K562 (cell line): ENCODE measurements around the gene RNF227. TPM values are rescaled to one million over a fixed set of nuclear protein-coding genes. Genes with fewer than 3 reads are reported as not detected.

ENCODE experiments used
- ATAC-seq: fragments of 200-7000 bp; cut with Tn5 transposase; 3 replicates; pipeline ENCODE4 v1.9.1; 2020; ENCODE audit warnings: moderate library complexity
- BruUV-seq: library from RNA; stranded (reverse); fragments of 400-500 nt; replicated peaks from 2 replicates; lab custom pipeline; 2021; lab: Mats Ljungman, UMichigan
- CTCF ChIA-PET: fragments of 300-600 bp; formaldehyde crosslinking; extraction: SDS; loops from one replicate; lab custom pipeline; 2021; ENCODE audit warnings: low intra/inter-chr PET ratio; lab: Yijun Ruan, JAX
- POLR2A ChIA-PET: fragments of 300-600, 350-650 bp; sonication (Branson Sonifier 250); formaldehyde crosslinking; extraction: SDS; loops from one replicate; lab custom pipeline; 2021; ENCODE audit warnings: antibody characterized with exemption, inconsistent platforms; lab: Yijun Ruan, JAX
- DNase-seq, 4 experiments: peaks; one replicate each; pipeline versions ENCODE4 v3.0.0 to v3.0.0-alpha.2; 2011 to 2018; ENCODE audit warnings: low spot score in 3 of 4, mixed read lengths in 3 of 4; ENCODE audit errors: extremely low read depth in 1 of 4
- FAIRE-seq: peaks from 2 replicates; lab custom pipeline; 2011; peaks lifted over from hg19 to GRCh38; lab: Jason Lieb, UNC
- H2AFZ ChIP-seq: 2 replicates; pipeline ENCODE4 v1.6.0; 2011; ENCODE audit warnings: low read depth, low read length, control low read depth, inconsistent platforms
- H3K27ac ChIP-seq: fragments of 200-600 bp; 3 replicates; pipeline ENCODE4 v1.8.0; 2011; ENCODE audit warnings: low read depth, mild to moderate bottlenecking, control low read depth, inconsistent platforms, low read length, moderate library complexity, mixed read lengths; ENCODE audit errors: extremely low read depth
- H3K27me3 ChIP-seq, 2 experiments: fragments of 300-600 bp in 1 of 2; 2 replicates in 1 of 2; 3 replicates in 1 of 2; pipeline versions ENCODE4 v1.6.0 to v1.8.0; 2011; ENCODE audit warnings: inconsistent platforms in 2 of 2, low read length in 2 of 2, mild to moderate bottlenecking in 1 of 2, mixed read lengths in 1 of 2, moderate library complexity in 1 of 2; ENCODE audit not compliant: control insufficient read depth in 2 of 2, insufficient read depth in 2 of 2
- H3K36me3 ChIP-seq: fragments of 300-600 bp; 3 replicates; pipeline ENCODE4 v1.8.0; 2011; ENCODE audit warnings: mild to moderate bottlenecking, low read length, inconsistent platforms; ENCODE audit not compliant: control insufficient read depth, insufficient read depth
- H3K4me1 ChIP-seq, 2 experiments: fragments of 200-600 bp in 1 of 2; replicated peaks in 1 of 2; 2 replicates in 1 of 2; 3 replicates in 1 of 2; pipeline versions ENCODE4 v1.5.1 to v1.8.0; 2011; ENCODE audit warnings: inconsistent platforms in 2 of 2, low read length in 2 of 2, mild to moderate bottlenecking in 1 of 2, mixed read lengths in 1 of 2, moderate library complexity in 1 of 2; ENCODE audit not compliant: control insufficient read depth in 2 of 2, insufficient read depth in 2 of 2
- H3K4me2 ChIP-seq: 2 replicates; pipeline ENCODE4 v1.6.1; 2011; ENCODE audit warnings: low read length, control low read depth, inconsistent platforms, mixed read lengths; ENCODE audit not compliant: insufficient read depth
- H3K4me3 ChIP-seq: fragments of 200-600 bp; sonication (generic), shearing (Covaris generic); 2 replicates; pipeline ENCODE4 v1.5.1; 2016; ENCODE audit warnings: control low read depth, inconsistent platforms
- H3K79me2 ChIP-seq: fragments of 200-600 bp; 3 replicates; pipeline ENCODE4 v1.8.0; 2011; ENCODE audit warnings: low read length, inconsistent platforms; ENCODE audit not compliant: control insufficient read depth, insufficient read depth
- H3K9ac ChIP-seq, 2 experiments: 2 replicates each; pipeline versions ENCODE4 v1.6.0 to v1.6.1; 2011; ENCODE audit warnings: low read depth in 2 of 2, low read length in 2 of 2, control low read depth in 1 of 2, inconsistent platforms in 1 of 2, mild to moderate bottlenecking in 1 of 2, mixed read lengths in 1 of 2; ENCODE audit not compliant: insufficient read depth in 1 of 2
- H3K9me1 ChIP-seq: one replicate; pipeline ENCODE4 v1.6.0; 2011; ENCODE audit warnings: inconsistent platforms, mild to moderate bottlenecking, low read length, moderate library complexity; ENCODE audit not compliant: control insufficient read depth, insufficient read depth
- H3K9me3 ChIP-seq: replicated peaks from 2 replicates; pipeline ENCODE4 v1.5.1; 2011; ENCODE audit warnings: low read depth, low read length, inconsistent platforms; ENCODE audit not compliant: control insufficient read depth, insufficient read depth
- H4K20me1 ChIP-seq: replicated peaks from 2 replicates; pipeline ENCODE4 v1.6.1; 2011; ENCODE audit warnings: low read length, inconsistent platforms, mixed read lengths; ENCODE audit not compliant: control insufficient read depth, insufficient read depth
- ATF3 ChIP-seq, 2 experiments: fragments of 450-650 bp in 1 of 2; sonication (generic) in 1 of 2; formaldehyde crosslinking in 1 of 2; IDR thresholded peaks in 1 of 2; conservative IDR thresholded peaks in 1 of 2; 2 replicates each; pipeline versions ENCODE4 v1.6.1 to v1.8.1; 2016 to 2023; ENCODE audit warnings: mild to moderate bottlenecking in 2 of 2, moderate library complexity in 2 of 2, inconsistent platforms in 1 of 2, missing genetic modification reagents in 1 of 2
- EGR1 ChIP-seq: fragments of 450-650 bp; conservative IDR thresholded peaks from 2 replicates; pipeline ENCODE4 v1.6.1; 2017; ENCODE audit warnings: mild to moderate bottlenecking
- HIVEP1 ChIP-seq: fragments of 250-450 bp; sonication (Bioruptor Pico); IDR thresholded peaks from 2 replicates; pipeline ENCODE4 v1.4.0; 2020; ENCODE audit warnings: mild to moderate bottlenecking
- NR1H2 ChIP-seq: sonication (generic); formaldehyde crosslinking; IDR thresholded peaks from 2 replicates; pipeline ENCODE4 v1.4.0; 2020; ENCODE audit warnings: mild to moderate bottlenecking, missing genetic modification reagents
- SP1 ChIP-seq: sonication (generic); formaldehyde crosslinking; IDR thresholded peaks from 2 replicates; pipeline ENCODE4 v1.8.1; 2022; ENCODE audit warnings: mild to moderate bottlenecking, missing genetic modification reagents
- ZBTB33 ChIP-seq: sonication (generic); formaldehyde crosslinking; IDR thresholded peaks from 2 replicates; pipeline ENCODE4 v1.8.1; 2023; ENCODE audit warnings: mild to moderate bottlenecking, missing genetic modification reagents
- WGBS: fragments of 100-300 bp; shearing (Covaris generic); methylation state at CpG from one replicate; pipeline ENCODE4 v1.1.6; 2016; ENCODE audit warnings: low coverage, mixed read lengths; ENCODE audit not compliant: insufficient coverage; ENCODE audit errors: missing lambda C conversion rate; 5-methylcytosine and 5-hydroxymethylcytosine counted together
- in situ Hi-C: fragments of 300-500 bp; cut with MboI; formaldehyde crosslinking; loops from 4 replicates; pipeline ENCODE4 v1.15.0; 2018; ENCODE audit warnings: inconsistent platforms, mixed read lengths
- intact Hi-C: fragments of 100-400 bp; cut with micrococcal nuclease; formaldehyde crosslinking; loops from 2 replicates; pipeline ENCODE4 v1.14.2; 2022
- polyA plus RNA-seq, 8 experiments: library from polyadenylated mRNA; depleted of rRNA in 4 of 8; stranded (reverse) in 5 of 8; unstranded in 3 of 8; fragments of >200 nt; fragmentation: Nextera tagmentation in 2 of 8; fragmentation: Illumina TruSeq in 1 of 8; extraction: Ambion mirVana in 2 of 8; extraction: Trizol in 1 of 8; gene quantifications; 2 replicates each; pipeline versions ENCODE4 v1.2.1 to v1.2.3, GENCODE V29; 2011 to 2014; ENCODE audit warnings: inconsistent platforms in 1 of 8, missing spikeins in 1 of 8
- total RNA-seq, 7 experiments: library from RNA; depleted of rRNA in 6 of 7; stranded (reverse); fragments of >200 nt in 6 of 7; fragmentation: Illumina TruSeq in 2 of 7; extraction: Trizol in 2 of 7; gene quantifications; 2 replicates each; pipeline versions ENCODE4 v1.2.1 to v1.2.3, GENCODE V29; 2011 to 2021; ENCODE audit warnings: low replicate concordance in 1 of 7

The RNF227 gene
- total and polyA plus RNA-seq, 9 of the 15 experiments (the other 6 are each of a cell fraction or from before 2014, with no cell fraction given) = 1.1 to 6.7 (median 2.3) TPM

DNA sequence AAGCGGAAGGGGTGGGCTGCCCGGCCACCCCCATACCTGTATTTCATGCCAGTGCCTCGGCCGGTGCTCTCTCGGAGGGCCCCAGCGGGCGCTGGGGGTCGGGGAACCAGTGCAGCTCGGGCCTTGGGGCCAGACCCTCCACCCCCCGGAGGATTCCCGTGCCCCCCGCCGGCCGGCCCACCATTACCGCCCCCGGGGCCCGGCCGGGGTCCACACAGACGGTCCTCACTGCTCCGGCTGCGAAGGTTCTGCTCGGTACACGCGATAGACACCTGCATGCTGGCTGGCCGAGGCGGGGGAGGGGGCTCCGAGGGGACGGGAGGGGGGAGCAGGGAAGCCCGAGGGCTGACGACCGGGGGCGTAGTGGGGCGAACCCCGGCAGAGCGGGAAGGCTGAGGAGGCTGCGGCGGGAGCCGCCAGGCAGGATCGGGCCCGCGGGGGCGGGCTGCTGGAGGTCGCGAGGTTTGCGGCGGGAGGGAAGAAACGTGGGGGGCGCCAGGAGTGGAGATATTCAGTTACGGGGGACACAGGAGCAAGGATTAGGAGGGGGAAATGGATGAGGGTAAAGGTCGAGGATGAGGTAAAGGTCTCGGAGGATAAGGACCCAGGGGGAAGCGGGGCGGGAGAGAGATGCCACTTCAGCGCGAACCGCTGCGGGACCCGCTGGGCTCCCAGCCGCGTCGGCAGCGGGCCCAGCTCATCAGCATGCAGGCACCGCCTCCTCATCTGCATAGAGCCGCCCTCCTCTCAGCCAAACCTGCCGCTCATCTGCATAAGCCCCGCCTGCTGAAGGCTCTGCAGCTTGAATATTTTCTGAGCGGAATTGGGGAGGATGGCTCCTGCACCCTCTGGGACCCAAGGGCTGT, 13.3 kb upstream of the RNF227 start, which contains the start of gene KCNAB3:
KCNAB3 (minus strand) TSS at position 699 of the 866 bp plus-strand sequence; CDS start at position 278, 421 bp downstream.
- Histone ChIP-seq H3K27me3 (no peaks in the 10 kb centered on the region), H3K4me1 (peaks cover 10 to 12% of the 10 kb centered on the region in 2 experiments; a peak in 3 of 5 replicates), H3K36me3 (peaks cover 8% of the 10 kb centered on the region; the same call in 1 of the 3 replicates), H2AFZ (no peak within 1 kb of the TSS), H3K9me3 (no peaks in the 10 kb centered on the region), H3K27ac (no peak within 1 kb of the TSS), H4K20me1 (no peaks in the 10 kb centered on the region; the same call in 1 of the 2 replicates), H3K9ac (no peak within 1 kb of the TSS), H3K4me2 (no peak within 1 kb of the TSS), H3K9me1 (no peaks in the 10 kb centered on the region), H3K4me3 (no peak within 1 kb of the TSS), H3K79me2 (peaks cover 34% of the 10 kb centered on the region)
- intact Hi-C loops = no loop called here
- no TSS peak for BruUV-seq
- ChIA-PET CTCF (no interaction called here), POLR2A (interaction anchor here (0.6 to 1.0 kb wide), 3 partner anchors 11 to 85 kb away, joined by 3 to 5 read pairs (median 3); partner anchors contain the start of gene RNF227)
- WGBS = 93% methylated on average over 6 of the region's 67 CpGs
- ATAC-seq = no peak
- 0 out of 2 replicates have a peak, but pooled peaks have one; percentile 16 for TF ChIP-seq EGR1
- TF ChIP-seq ATF3 (IDR thresholded peaks at IDR 0.05) = peak; percentile 39; the same call in 1 of the 2 replicates
- no peak for TF ChIP-seq ATF3 (CRISPR knock-in tag; conservative IDR thresholded peaks at IDR 0.05)
- peak; percentile 71 for TF ChIP-seq ZBTB33 (CRISPR knock-in tag)
- TF ChIP-seq NR1H2 = no peak
- TF ChIP-seq SP1 = 0 out of 2 replicates have a peak, but pooled peaks have one; percentile 27
- TF ChIP-seq HIVEP1 (CRISPR knock-in tag) = no peak
- FAIRE-seq = no peak
- DNase-seq = peak in 3 of 4 experiments; percentile 20 to 22 (median 20)
- in situ Hi-C loops = no loop called here
